SK-N-MC (cell line): ENCODE measurements around the gene JAK2.
A peak's percentile ranks its signal among the peaks of the same experiment; 100 is the strongest.

Experiments used
- DNase-seq: peaks from one replicate; pipeline ENCODE4 v3.0.0-alpha.2; 2011; ENCODE audit warnings: low read depth, low spot score
- H3K27ac ChIP-seq: fragments of 200-600 bp; sonication (generic); 2 replicates; pipeline ENCODE4 v1.5.1; 2016; ENCODE audit warnings: mixed run types
- H3K36me3 ChIP-seq: fragments of 200-600 bp; sonication (generic); 2 replicates; pipeline ENCODE4 v1.6.1; 2017; ENCODE audit warnings: antibody characterized with exemption, low read length, mixed read lengths; ENCODE audit not compliant: insufficient read depth
- H3K4me3 ChIP-seq: fragments of 200-600 bp; sonication (generic); 2 replicates; pipeline ENCODE4 v1.5.1; 2016
- H3K9ac ChIP-seq: fragments of 200-600 bp; sonication (generic); 2 replicates; pipeline ENCODE4 v1.8.0; 2017; ENCODE audit warnings: mixed run types, mixed read lengths; ENCODE audit not compliant: insufficient read length
- H3K9me3 ChIP-seq: fragments of 200-600 bp; sonication (generic); 2 replicates; pipeline ENCODE4 v1.6.1; 2017; ENCODE audit warnings: low read depth, mild to moderate bottlenecking, antibody characterized with exemption, low read length, moderate library complexity, mixed read lengths
- EZH2 ChIP-seq: fragments of 200-600 bp; sonication (generic); IDR thresholded peaks from one replicate; pipeline ENCODE4 v1.6.1; 2017; ENCODE audit warnings: antibody characterized with exemption
- FOXP2 ChIP-seq: optimal IDR thresholded peaks from 2 replicates; pipeline ENCODE3; 2011; ENCODE audit warnings: mild to moderate bottlenecking, moderate library complexity; ENCODE audit not compliant: insufficient read depth; ENCODE audit errors: extremely low read length, control extremely low read depth
- POLR2AphosphoS5 ChIP-seq: IDR thresholded peaks from 2 replicates; pipeline ENCODE4 v1.6.1; 2012; ENCODE audit warnings: mild to moderate bottlenecking, low read depth, low read length, borderline replicate concordance

The JAK2 gene

DNA sequence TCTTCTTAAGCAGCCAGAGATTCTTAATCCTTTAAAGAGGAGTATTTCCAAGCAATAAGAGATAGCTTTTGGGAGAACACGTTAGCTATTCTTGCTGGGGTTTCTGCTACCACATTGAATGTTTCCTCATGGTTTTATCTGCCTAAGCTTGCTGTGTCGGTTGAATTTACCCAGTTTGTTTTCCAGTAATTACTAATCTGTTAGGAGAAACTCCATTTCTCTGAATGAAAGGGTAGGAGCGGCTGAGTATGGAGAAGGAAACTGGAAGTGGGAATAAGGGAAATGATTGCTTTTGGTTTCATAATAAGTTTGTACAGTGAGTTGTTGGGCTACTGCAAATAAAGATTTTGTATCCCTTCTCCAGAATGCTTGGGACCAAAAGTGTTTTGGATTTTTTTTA lies 1.2 kb downstream of the JAK2 start:
- peak overlapping the region; percentile 72 for H3K27ac ChIP-seq
- peak overlapping the region; percentile 79 for H3K4me3 ChIP-seq
- no peaks in the 10 kb centered on the region for H3K9me3 ChIP-seq

DNA sequence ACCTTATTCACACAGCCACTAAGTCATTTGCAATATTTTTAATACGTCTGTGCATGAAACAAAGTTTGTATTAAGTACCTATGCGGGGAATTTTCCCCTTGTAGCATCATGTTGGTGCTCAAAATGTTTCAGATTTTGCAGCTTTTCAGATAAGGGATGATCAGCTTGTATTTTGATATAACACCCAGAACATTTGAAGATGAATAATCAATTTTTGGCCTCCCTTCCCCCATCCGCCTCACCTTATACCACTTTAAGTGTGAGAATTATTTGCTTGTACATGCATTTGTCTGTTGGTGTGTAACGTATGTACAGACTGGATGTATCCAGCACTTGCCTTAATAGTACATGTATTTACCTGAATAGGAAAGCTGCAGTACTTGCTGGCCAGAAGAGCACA lies 1.7 kb downstream of the JAK2 start:
- Histone ChIP-seq H3K4me3 (peak overlapping the region; percentile 79), H3K36me3 (peaks cover 23% of the 10 kb centered on the region), H3K9ac (peak overlapping the region; percentile 93), H3K27ac (peak overlapping the region; percentile 72; the same call in 1 of the 2 replicates), H3K9me3 (no peaks in the 10 kb centered on the region)
- no peak for TF ChIP-seq POLR2AphosphoS5
- TF ChIP-seq EZH2 = no peak
- TF ChIP-seq FOXP2 = no peak
- DNase-seq = no peak

More for the DNA sequence above, 1.2 kb downstream of the JAK2 start:
- DNase-seq = no peak
- TF ChIP-seq FOXP2 (no peak), EZH2 (no peak), POLR2AphosphoS5 (no peak)
- Histone ChIP-seq H3K9ac (peak overlapping the region; percentile 93), H3K36me3 (peaks cover 21% of the 10 kb centered on the region)

GRCh38 chr9:4987961-4988421 lies 2.9 kb downstream of the JAK2 start:
- H3K9me3 ChIP-seq = no peaks in the 10 kb centered on the region
- peak overlapping the region; percentile 42; the same call in 1 of the 2 replicates for H3K27ac ChIP-seq
- TF ChIP-seq FOXP2 (no peak), POLR2AphosphoS5 (no peak), EZH2 (no peak)
- peaks cover 35% of the 10 kb centered on the region for H3K36me3 ChIP-seq
- DNase-seq = peak; percentile 74
- peak overlapping the region; percentile 60 for H3K9ac ChIP-seq
- peak overlapping the region; percentile 60 for H3K4me3 ChIP-seq

GRCh38 chr9:4992872-4993271 lies 7.8 kb downstream of the JAK2 start:
- TF ChIP-seq EZH2 = no peak
- no peak for TF ChIP-seq FOXP2
- no peak for TF ChIP-seq POLR2AphosphoS5
- no peak overlapping the region for H3K9ac ChIP-seq
- H3K27ac ChIP-seq = no peak overlapping the region

DNA sequence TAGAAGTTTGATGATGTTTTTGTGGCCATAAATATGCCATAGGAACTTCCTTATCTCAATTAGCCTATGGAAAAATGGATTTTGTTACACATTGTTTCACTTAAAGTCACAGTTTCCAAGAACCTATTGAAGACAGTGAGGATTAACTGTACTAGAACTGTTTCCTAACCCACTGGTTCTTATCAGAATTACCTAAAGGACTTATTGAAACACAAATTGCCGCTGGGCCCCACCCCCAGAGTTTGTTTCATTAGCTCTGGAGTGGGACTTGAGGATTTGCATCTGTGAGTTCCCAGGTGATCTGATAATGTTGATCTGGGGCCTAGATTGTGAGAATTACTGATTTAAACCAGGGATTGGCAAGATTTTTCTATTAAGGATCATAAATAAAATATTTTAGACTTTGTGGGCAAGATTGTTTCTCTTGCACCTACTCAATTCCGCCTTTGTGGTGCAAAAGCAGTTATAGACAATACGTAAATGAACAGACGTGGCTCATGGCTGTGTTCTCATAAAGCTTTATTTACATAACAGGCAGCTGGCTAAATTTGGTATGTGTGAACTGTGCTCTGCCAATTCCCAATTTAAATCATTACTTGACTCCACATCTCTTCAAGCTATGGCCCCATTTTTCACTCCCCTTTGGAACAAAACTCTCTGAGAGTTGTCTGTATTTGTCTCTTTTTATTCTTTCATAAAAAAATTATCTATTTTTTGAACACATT lies 9.3 kb downstream of the JAK2 start:
- H3K9ac ChIP-seq = no peak overlapping the region
- no peak overlapping the region for H3K4me3 ChIP-seq
- H3K9me3 ChIP-seq = no peaks in the 10 kb centered on the region
- H3K36me3 ChIP-seq = peaks cover 57% of the 10 kb centered on the region
- TF ChIP-seq FOXP2 (no peak), EZH2 (no peak), POLR2AphosphoS5 (no peak)
- no peak overlapping the region for H3K27ac ChIP-seq
- no peak for DNase-seq

More at GRCh38 chr9:4992872-4993271, 7.8 kb downstream of the JAK2 start:
- Histone ChIP-seq H3K4me3 (no peak overlapping the region), H3K36me3 (peaks cover 61% of the 10 kb centered on the region), H3K9me3 (no peaks in the 10 kb centered on the region)
- DNase-seq = no peak

DNA sequence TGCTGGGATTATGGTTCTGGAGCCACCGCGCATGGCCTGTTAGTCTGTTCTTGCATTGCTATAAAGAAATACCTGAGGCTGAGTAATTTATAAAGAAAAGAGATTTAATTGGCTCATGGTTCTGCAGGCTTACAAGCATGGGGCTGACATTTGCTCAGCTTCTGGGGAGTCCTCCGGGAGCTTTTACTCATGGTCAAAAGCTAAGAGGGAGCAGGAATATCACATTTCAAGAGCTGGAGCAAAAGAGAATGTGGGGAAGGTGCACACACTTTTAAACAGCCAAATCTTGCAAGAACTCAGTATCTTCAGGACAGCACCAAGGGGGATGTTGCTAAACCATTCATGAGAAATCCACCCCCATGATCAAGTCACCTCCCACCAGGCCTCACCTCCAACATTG lies 12.1 kb downstream of the JAK2 start:
- H3K36me3 ChIP-seq = peaks cover 43% of the 10 kb centered on the region
- no peak overlapping the region for H3K9ac ChIP-seq
- H3K9me3 ChIP-seq = no peaks in the 10 kb centered on the region
- no peak for DNase-seq
- H3K27ac ChIP-seq = no peak overlapping the region
- no peak overlapping the region for H3K4me3 ChIP-seq
- TF ChIP-seq POLR2AphosphoS5 (no peak), EZH2 (no peak), FOXP2 (no peak)

DNA sequence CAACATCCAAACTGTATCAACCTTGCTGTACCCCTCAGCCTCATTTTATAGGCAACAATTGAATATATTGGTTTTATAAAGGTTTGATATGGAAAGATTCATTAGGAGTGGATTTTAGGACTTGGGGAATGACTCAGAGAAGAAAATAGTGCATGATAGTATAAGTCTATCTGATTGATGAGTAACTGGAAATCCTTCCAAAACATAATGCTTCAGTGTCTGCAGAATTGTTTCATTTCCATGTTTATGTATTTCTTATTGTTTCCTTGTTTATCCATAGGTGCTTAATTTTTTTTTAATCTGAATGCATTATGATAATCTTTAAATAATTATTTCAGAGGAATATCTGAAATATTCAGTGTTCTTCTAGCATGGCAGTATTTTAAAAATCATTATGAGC lies 12.6 kb downstream of the JAK2 start:
- H3K4me3 ChIP-seq = no peak overlapping the region
- TF ChIP-seq FOXP2 (no peak), EZH2 (no peak), POLR2AphosphoS5 (no peak)
- H3K9ac ChIP-seq = no peak overlapping the region

DNA sequence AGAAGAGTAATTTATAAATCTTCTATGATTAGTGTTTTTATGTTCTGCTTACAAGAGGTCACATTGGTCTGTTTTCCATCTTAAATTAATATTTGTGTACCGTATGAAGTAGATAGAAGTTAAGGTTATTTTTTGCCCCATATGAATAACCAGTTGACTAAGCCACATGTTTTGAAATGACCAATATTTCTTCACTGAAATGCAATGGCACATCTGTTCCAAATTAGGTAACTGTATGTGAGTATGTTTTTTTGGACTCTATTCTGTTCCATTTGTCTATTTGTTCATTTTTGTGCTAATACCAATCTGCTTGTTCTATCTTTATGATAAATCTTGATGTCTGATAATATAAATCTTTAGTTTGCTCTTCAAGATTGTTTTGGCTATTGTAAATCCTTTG lies 17.7 kb downstream of the JAK2 start:
- Histone ChIP-seq H3K9ac (no peak overlapping the region), H3K36me3 (peaks cover 15% of the 10 kb centered on the region), H3K27ac (no peak overlapping the region), H3K4me3 (no peak overlapping the region), H3K9me3 (no peaks in the 10 kb centered on the region)
- no peak for TF ChIP-seq FOXP2
- no peak for TF ChIP-seq POLR2AphosphoS5
- TF ChIP-seq EZH2 = no peak
- DNase-seq = no peak

More for the DNA sequence above, 12.6 kb downstream of the JAK2 start:
- Histone ChIP-seq H3K9me3 (no peaks in the 10 kb centered on the region), H3K36me3 (peaks cover 38% of the 10 kb centered on the region), H3K27ac (no peak overlapping the region)
- DNase-seq = no peak
